Measurements from ENCODE around the gene COL18A1.

DNA sequence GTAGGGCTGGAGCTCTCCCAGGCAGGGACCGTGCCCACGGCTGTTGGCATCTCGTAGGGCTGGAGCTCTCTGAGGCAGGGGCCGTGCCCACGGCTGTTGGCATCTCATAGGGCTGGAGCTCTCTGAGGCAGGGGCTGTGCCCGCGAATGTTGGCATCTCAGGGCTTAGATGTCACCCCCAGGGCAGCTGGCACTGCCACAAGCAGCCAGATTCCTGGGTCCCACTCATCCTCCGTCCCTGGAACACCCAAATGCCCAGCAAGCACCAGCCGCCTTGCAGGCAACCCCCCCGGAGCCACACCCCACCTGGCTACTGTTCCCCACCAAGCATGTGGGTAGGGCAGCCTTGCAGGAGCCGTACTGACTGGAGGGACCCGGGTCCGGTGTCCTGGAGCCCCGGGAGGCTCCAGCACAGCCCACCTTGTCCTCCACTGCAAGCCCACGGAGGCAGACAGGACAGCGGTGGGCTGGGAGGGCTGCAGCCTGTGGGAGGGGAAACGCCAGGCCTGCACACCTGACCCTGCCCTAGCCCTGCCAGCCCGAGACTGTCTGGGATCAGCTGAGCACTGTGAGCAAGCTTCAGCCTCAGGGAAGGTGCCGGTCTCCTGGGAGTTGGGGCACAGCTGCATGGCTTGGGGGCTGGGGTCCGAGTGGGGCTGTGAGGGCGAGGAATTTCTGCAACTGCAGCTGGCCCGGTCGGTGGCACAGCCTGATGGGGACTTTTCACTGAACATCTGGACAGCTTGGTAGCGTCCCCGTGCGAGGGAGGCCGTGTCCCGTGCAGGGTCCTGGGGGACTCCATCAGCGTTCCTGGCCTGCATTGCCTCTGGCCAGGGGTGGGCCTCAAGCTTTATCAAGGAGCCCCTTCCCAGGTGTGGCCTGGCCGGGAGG lies 53.6 kb downstream of the COL18A1 start:
- no peak for TF ChIP-seq RCOR1 (IDR thresholded peaks at IDR 0.05; ENCODE audit: low read depth, low read length)
- no peak for TF ChIP-seq MAFK (IDR thresholded peaks at IDR 0.05; ENCODE audit: partially characterized antibody)
- TF ChIP-seq, protein P1, sequence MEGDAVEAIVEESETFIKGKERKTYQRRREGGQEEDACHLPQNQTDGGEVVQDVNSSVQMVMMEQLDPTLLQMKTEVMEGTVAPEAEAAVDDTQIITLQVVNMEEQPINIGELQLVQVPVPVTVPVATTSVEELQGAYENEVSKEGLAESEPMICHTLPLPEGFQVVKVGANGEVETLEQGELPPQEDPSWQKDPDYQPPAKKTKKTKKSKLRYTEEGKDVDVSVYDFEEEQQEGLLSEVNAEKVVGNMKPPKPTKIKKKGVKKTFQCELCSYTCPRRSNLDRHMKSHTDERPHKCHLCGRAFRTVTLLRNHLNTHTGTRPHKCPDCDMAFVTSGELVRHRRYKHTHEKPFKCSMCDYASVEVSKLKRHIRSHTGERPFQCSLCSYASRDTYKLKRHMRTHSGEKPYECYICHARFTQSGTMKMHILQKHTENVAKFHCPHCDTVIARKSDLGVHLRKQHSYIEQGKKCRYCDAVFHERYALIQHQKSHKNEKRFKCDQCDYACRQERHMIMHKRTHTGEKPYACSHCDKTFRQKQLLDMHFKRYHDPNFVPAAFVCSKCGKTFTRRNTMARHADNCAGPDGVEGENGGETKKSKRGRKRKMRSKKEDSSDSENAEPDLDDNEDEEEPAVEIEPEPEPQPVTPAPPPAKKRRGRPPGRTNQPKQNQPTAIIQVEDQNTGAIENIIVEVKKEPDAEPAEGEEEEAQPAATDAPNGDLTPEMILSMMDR (IDR thresholded peaks at IDR 0.05) = no peak
- TF ChIP-seq NR3C1 (IDR thresholded peaks at IDR 0.05) = no peak
- TF ChIP-seq HOXA7 (CRISPR knock-in tag; IDR thresholded peaks at IDR 0.05) = no peak
- TF ChIP-seq POLR2A (IDR thresholded peaks at IDR 0.05; ENCODE audit: low read length) = no peak
- TF ChIP-seq, protein P2, sequence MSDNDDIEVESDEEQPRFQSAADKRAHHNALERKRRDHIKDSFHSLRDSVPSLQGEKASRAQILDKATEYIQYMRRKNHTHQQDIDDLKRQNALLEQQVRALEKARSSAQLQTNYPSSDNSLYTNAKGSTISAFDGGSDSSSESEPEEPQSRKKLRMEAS (IDR thresholded peaks at IDR 0.05) = no peak
- no peak for TF ChIP-seq EP300 (IDR thresholded peaks at IDR 0.05)
- TF ChIP-seq, protein P3, sequence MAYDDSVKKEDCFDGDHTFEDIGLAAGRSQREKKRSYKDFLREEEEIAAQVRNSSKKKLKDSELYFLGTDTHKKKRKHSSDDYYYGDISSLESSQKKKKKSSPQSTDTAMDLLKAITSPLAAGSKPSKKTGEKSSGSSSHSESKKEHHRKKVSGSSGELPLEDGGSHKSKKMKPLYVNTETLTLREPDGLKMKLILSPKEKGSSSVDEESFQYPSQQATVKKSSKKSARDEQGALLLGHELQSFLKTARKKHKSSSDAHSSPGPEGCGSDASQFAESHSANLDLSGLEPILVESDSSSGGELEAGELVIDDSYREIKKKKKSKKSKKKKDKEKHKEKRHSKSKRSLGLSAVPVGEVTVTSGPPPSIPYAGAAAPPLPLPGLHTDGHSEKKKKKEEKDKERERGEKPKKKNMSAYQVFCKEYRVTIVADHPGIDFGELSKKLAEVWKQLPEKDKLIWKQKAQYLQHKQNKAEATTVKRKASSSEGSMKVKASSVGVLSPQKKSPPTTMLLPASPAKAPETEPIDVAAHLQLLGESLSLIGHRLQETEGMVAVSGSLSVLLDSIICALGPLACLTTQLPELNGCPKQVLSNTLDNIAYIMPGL (CRISPR knock-in tag; IDR thresholded peaks at IDR 0.05; ENCODE audit: borderline replicate concordance) = no peak
- TF ChIP-seq RARB (CRISPR knock-in tag; IDR thresholded peaks at IDR 0.05) = no peak
- no peak for TF ChIP-seq PHF8 (IDR thresholded peaks at IDR 0.05; ENCODE audit: borderline replicate concordance, low read depth)
- no peak for TF ChIP-seq CHD2 (IDR thresholded peaks at IDR 0.05; ENCODE audit: low read length, partially characterized antibody)
- no peak for TF ChIP-seq CEBPB (IDR thresholded peaks at IDR 0.05)
- TF ChIP-seq, protein P4, sequence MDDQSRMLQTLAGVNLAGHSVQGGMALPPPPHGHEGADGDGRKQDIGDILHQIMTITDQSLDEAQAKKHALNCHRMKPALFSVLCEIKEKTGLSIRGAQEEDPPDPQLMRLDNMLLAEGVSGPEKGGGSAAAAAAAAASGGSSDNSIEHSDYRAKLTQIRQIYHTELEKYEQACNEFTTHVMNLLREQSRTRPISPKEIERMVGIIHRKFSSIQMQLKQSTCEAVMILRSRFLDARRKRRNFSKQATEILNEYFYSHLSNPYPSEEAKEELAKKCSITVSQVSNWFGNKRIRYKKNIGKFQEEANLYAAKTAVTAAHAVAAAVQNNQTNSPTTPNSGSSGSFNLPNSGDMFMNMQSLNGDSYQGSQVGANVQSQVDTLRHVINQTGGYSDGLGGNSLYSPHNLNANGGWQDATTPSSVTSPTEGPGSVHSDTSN (IDR thresholded peaks at IDR 0.05) = no peak

Measured in A549 (cell line).